HepG2 (cell line): Measurements from ENCODE around the gene GABRB3.

Experiments
- ATF7 ChIP-seq, 2 experiments: fragments of 450-650 bp in 1 of 2; sonication (generic) in 1 of 2; formaldehyde crosslinking in 1 of 2; IDR thresholded peaks; 2 replicates each; pipeline versions ENCODE4 v1.4.0 to v1.6.1; 2016 to 2020; ENCODE audit warnings: antibody characterized with exemption in 1 of 2, mild to moderate bottlenecking in 1 of 2, missing genetic modification reagents in 1 of 2
- CENPBD1 ChIP-seq: sonication (generic); formaldehyde crosslinking; IDR thresholded peaks from 2 replicates; pipeline ENCODE4 v1.8.0; 2022; ENCODE audit warnings: missing genetic modification reagents, low read depth, mild to moderate bottlenecking, borderline replicate concordance
- ESRRA ChIP-seq: sonication (generic); formaldehyde crosslinking; IDR thresholded peaks from 2 replicates; pipeline ENCODE4 v1.5.1; 2020; ENCODE audit warnings: mild to moderate bottlenecking, low read depth, missing genetic modification reagents
- EZH2 ChIP-seq: conservative IDR thresholded peaks from 2 replicates; pipeline ENCODE4 v1.6.1; 2012; ENCODE audit warnings: mild to moderate bottlenecking, low read depth, low read length, moderate library complexity
- PHB2 ChIP-seq: fragments of 450-650 bp; IDR thresholded peaks from 2 replicates; pipeline ENCODE4 v1.6.1; 2018; ENCODE audit not compliant: partially characterized antibody
- POLR2AphosphoS5 ChIP-seq: IDR thresholded peaks from 2 replicates; pipeline ENCODE4 v1.6.1; 2012; ENCODE audit warnings: low read depth, low read length
- U2AF1 ChIP-seq: fragments of 200-400 bp; formaldehyde crosslinking; optimal IDR thresholded peaks from 2 replicates; pipeline ENCODE3; 2017; ENCODE audit warnings: mild to moderate bottlenecking, low read depth, low read length
- TF ChIP-seq, protein P1 (sequence below): sonication (generic); formaldehyde crosslinking; IDR thresholded peaks from one replicate; pipeline ENCODE4 v1.5.1; 2020; ENCODE audit warnings: mild to moderate bottlenecking, missing genetic modification reagents; ENCODE audit errors: not compliant biosample characterization
- TF ChIP-seq, protein P2 (sequence below): sonication (generic); formaldehyde crosslinking; IDR thresholded peaks from 2 replicates; pipeline ENCODE4 v1.5.1; 2020; ENCODE audit warnings: missing genetic modification reagents, mild to moderate bottlenecking, borderline replicate concordance

- no peak for TF ChIP-seq POLR2AphosphoS5
- no peak for TF ChIP-seq EZH2
- TF ChIP-seq U2AF1: no peak
- TF ChIP-seq ATF7 (IDR thresholded peaks at IDR 0.05): no peak
- TF ChIP-seq ATF7 (CRISPR knock-in tag; IDR thresholded peaks at IDR 0.05): no peak
- TF ChIP-seq ESRRA (CRISPR knock-in tag): no peak
- TF ChIP-seq, protein P1, sequence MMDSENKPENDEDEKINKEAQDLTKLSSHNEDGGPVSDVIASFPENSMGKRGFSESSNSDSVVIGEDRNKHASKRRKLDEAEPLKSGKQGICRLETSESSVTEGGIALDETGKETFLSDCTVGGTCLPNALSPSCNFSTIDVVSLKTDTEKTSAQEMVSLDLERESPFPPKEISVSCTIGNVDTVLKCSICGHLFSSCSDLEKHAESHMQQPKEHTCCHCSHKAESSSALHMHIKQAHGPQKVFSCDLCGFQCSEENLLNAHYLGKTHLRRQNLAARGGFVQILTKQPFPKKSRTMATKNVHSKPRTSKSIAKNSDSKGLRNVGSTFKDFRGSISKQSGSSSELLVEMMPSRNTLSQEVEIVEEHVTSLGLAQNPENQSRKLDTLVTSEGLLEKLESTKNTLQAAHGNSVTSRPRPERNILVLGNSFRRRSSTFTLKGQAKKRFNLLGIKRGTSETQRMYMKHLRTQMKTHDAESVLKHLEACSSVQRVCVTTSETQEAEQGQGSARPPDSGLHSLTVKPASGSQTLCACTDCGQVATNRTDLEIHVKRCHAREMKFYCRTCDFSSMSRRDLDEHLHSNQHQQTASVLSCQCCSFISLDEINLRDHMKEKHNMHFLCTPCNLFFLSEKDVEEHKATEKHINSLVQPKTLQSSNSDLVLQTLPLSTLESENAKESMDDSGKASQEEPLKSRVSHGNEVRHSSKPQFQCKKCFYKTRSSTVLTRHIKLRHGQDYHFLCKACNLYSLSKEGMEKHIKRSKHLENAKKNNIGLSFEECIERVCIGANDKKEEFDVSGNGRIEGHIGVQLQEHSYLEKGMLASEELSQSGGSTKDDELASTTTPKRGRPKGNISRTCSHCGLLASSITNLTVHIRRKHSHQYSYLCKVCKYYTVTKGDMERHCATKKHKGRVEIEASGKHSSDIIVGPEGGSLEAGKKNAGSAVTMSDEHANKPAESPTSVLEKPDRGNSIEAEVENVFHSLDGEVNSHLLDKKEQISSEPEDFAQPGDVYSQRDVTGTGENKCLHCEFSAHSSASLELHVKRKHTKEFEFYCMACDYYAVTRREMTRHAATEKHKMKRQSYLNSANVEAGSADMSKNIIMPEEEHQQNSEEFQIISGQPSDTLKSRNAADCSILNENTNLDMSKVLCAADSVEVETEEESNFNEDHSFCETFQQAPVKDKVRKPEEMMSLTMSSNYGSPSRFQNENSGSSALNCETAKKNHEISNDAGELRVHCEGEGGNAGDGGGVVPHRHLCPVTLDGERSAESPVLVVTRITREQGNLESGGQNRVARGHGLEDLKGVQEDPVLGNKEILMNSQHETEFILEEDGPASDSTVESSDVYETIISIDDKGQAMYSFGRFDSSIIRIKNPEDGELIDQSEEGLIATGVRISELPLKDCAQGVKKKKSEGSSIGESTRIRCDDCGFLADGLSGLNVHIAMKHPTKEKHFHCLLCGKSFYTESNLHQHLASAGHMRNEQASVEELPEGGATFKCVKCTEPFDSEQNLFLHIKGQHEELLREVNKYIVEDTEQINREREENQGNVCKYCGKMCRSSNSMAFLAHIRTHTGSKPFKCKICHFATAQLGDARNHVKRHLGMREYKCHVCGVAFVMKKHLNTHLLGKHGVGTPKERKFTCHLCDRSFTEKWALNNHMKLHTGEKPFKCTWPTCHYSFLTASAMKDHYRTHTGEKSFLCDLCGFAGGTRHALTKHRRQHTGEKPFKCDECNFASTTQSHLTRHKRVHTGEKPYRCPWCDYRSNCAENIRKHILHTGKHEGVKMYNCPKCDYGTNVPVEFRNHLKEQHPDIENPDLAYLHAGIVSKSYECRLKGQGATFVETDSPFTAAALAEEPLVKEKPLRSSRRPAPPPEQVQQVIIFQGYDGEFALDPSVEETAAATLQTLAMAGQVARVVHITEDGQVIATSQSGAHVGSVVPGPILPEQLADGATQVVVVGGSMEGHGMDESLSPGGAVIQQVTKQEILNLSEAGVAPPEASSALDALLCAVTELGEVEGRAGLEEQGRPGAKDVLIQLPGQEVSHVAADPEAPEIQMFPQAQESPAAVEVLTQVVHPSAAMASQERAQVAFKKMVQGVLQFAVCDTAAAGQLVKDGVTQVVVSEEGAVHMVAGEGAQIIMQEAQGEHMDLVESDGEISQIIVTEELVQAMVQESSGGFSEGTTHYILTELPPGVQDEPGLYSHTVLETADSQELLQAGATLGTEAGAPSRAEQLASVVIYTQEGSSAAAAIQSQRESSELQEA (CRISPR knock-in tag): no peak
- no peak for TF ChIP-seq CENPBD1 (CRISPR knock-in tag)
- TF ChIP-seq PHB2: no peak
- TF ChIP-seq, protein P2, sequence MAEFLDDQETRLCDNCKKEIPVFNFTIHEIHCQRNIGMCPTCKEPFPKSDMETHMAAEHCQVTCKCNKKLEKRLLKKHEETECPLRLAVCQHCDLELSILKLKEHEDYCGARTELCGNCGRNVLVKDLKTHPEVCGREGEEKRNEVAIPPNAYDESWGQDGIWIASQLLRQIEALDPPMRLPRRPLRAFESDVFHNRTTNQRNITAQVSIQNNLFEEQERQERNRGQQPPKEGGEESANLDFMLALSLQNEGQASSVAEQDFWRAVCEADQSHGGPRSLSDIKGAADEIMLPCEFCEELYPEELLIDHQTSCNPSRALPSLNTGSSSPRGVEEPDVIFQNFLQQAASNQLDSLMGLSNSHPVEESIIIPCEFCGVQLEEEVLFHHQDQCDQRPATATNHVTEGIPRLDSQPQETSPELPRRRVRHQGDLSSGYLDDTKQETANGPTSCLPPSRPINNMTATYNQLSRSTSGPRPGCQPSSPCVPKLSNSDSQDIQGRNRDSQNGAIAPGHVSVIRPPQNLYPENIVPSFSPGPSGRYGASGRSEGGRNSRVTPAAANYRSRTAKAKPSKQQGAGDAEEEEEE (CRISPR knock-in tag): no peak
Observed at GRCh38 chr15:26676115-26676514, 96.8 kb downstream of the GABRB3 start.
